A549 (cell line): ENCODE measurements around the gene LILRB2. TPM values are rescaled to one million over a fixed set of nuclear protein-coding genes. Genes with fewer than 3 reads are reported as not detected.

Experiments used
- ATAC-seq, 2 experiments: fragments of 200-7000 bp in 1 of 2; fragments of >200 bp in 1 of 2; cut with Nextera tagmentation in 1 of 2; cut with Tn5 transposase in 1 of 2; 3 replicates each; pipeline versions ENCODE4 v1.8.0 to v1.9.1; 2018 to 2020; ENCODE audit warnings: mild to moderate bottlenecking in 1 of 2, moderate library complexity in 1 of 2
- CTCF ChIA-PET: fragments of 300-600 bp; sonication (Branson Sonifier 250); formaldehyde crosslinking; extraction: SDS; loops from one replicate; lab custom pipeline; 2021; ENCODE audit warnings: antibody characterized with exemption, inconsistent platforms; lab: Yijun Ruan, JAX
- POLR2A ChIA-PET: fragments of 350-600 bp; formaldehyde crosslinking; extraction: SDS; loops from one replicate; lab custom pipeline; 2021; ENCODE audit warnings: antibody characterized with exemption, inconsistent platforms; lab: Yijun Ruan, JAX
- DNase-seq, 2 experiments: peaks; one replicate each; pipeline versions ENCODE4 v3.0.0 to v3.0.0-alpha.2; 2011 to 2016; ENCODE audit warnings: low read depth in 1 of 2, low spot score in 1 of 2
- FAIRE-seq: peaks from 2 replicates; lab custom pipeline; 2011; peaks lifted over from hg19 to GRCh38; lab: Jason Lieb, UNC
- H3K27ac ChIP-seq, 2 experiments: fragments of >200 bp; sonication (Bioruptor Twin); formaldehyde crosslinking; 3 replicates each; pipeline ENCODE4 v1.5.1; 2016 to 2017
- H3K4me1 ChIP-seq: fragments of >200 bp; sonication (Bioruptor Twin); formaldehyde crosslinking; 3 replicates; pipeline ENCODE4 v1.6.1; 2016
- H3K4me2 ChIP-seq: fragments of >200 bp; sonication (Bioruptor Twin); formaldehyde crosslinking; 3 replicates; pipeline ENCODE4 v1.6.1; 2016
- H3K4me3 ChIP-seq: fragments of >200 bp; sonication (Bioruptor Twin); formaldehyde crosslinking; 3 replicates; pipeline ENCODE4 v1.5.1; 2016
- H3K9me3 ChIP-seq: fragments of >200 bp; sonication (Bioruptor Twin); formaldehyde crosslinking; 3 replicates; pipeline ENCODE4 v1.6.1; 2016
- CHD4 ChIP-seq: fragments of 200-600 bp; sonication (generic); IDR thresholded peaks from 2 replicates; pipeline ENCODE4 v1.6.1; 2016; ENCODE audit warnings: antibody characterized with exemption, mild to moderate bottlenecking, borderline replicate concordance
- EHMT2 ChIP-seq: fragments of 200-600 bp; sonication (generic); IDR thresholded peaks from 2 replicates; pipeline ENCODE4 v1.6.1; 2016; ENCODE audit warnings: antibody characterized with exemption, low read depth, mild to moderate bottlenecking, moderate library complexity
- FOSB ChIP-seq: fragments of 250-450 bp; sonication (Bioruptor Pico); IDR thresholded peaks from 2 replicates; pipeline ENCODE4 v1.5.0; 2020; ENCODE audit warnings: mild to moderate bottlenecking, moderate library complexity
- FOSL2 ChIP-seq, 2 experiments: fragments of 450-650 bp in 1 of 2; fragments of >200 bp in 1 of 2; sonication (Bioruptor Twin) in 1 of 2; formaldehyde crosslinking; IDR thresholded peaks; 2 replicates each; pipeline versions ENCODE4 v1.5.0 to v1.6.1; 2016 to 2020; ENCODE audit warnings: mild to moderate bottlenecking in 1 of 2, moderate library complexity in 1 of 2
- HEYL ChIP-seq: fragments of 250-450 bp; sonication (Bioruptor Pico); IDR thresholded peaks from 2 replicates; pipeline ENCODE4 v1.8.0; 2021; ENCODE audit warnings: mild to moderate bottlenecking, moderate library complexity
- HOXA7 ChIP-seq: fragments of 250-450 bp; sonication (Bioruptor Pico); IDR thresholded peaks from 2 replicates; pipeline ENCODE4 v1.5.0; 2020; ENCODE audit warnings: mild to moderate bottlenecking, moderate library complexity
- HOXB13 ChIP-seq: fragments of 250-450 bp; sonication (Bioruptor Pico); IDR thresholded peaks from 2 replicates; pipeline ENCODE4 v1.5.0; 2020; ENCODE audit warnings: low read depth, mild to moderate bottlenecking, moderate library complexity
- HOXB5 ChIP-seq: fragments of 250-450 bp; sonication (Bioruptor Pico); IDR thresholded peaks from 2 replicates; pipeline ENCODE4 v1.5.0; 2020; ENCODE audit warnings: mild to moderate bottlenecking, moderate library complexity
- JUN ChIP-seq, 2 experiments: fragments of >200 bp; sonication (Bioruptor Twin); formaldehyde crosslinking; IDR thresholded peaks; 2 replicates in 1 of 2; 3 replicates in 1 of 2; pipeline ENCODE4 v1.6.1; 2016 to 2017
- NFE2L2 ChIP-seq: fragments of 150-350 bp; conservative IDR thresholded peaks from 2 replicates; pipeline ENCODE4 v1.6.1; 2014; ENCODE audit warnings: low read length
- NPAS2 ChIP-seq: fragments of 250-450 bp; sonication (Bioruptor Pico); IDR thresholded peaks from 2 replicates; pipeline ENCODE4 v1.8.0; 2022; ENCODE audit warnings: mild to moderate bottlenecking, moderate library complexity, borderline replicate concordance
- PHF8 ChIP-seq: fragments of 200-600 bp; sonication (generic); IDR thresholded peaks from 2 replicates; pipeline ENCODE4 v1.6.1; 2016; ENCODE audit warnings: low read depth, mild to moderate bottlenecking, antibody characterized with exemption, moderate library complexity, borderline replicate concordance
- POLR2AphosphoS2 ChIP-seq: conservative IDR thresholded peaks from 2 replicates; pipeline ENCODE4 v1.6.1; 2012; ENCODE audit warnings: low read length, improper control_type of control experiment, inconsistent platforms
- RCOR1 ChIP-seq: fragments of 150-350 bp; IDR thresholded peaks from 2 replicates; pipeline ENCODE4 v1.6.1; 2014; ENCODE audit warnings: antibody characterized with exemption, low read length, low read depth
- RFX5 ChIP-seq: fragments of 450-650 bp; IDR thresholded peaks from 2 replicates; pipeline ENCODE4 v1.7.1; 2014; ENCODE audit warnings: antibody characterized with exemption, mild to moderate bottlenecking, moderate library complexity
- RNF2 ChIP-seq: fragments of 200-600 bp; sonication (generic); IDR thresholded peaks from 2 replicates; pipeline ENCODE4 v1.6.1; 2016; ENCODE audit warnings: low read depth, mild to moderate bottlenecking, antibody characterized with exemption, moderate library complexity, borderline replicate concordance
- TFCP2L1 ChIP-seq: fragments of 250-450 bp; sonication (Bioruptor Pico); IDR thresholded peaks from 2 replicates; pipeline ENCODE4 v1.5.0; 2021; ENCODE audit warnings: mild to moderate bottlenecking
- ZNF302 ChIP-seq: fragments of 250-450 bp; sonication (Bioruptor Pico); IDR thresholded peaks from 2 replicates; pipeline ENCODE4 v1.9.0; 2021; ENCODE audit warnings: inconsistent platforms, mild to moderate bottlenecking, moderate library complexity
- WGBS: methylation state at CpG from one replicate; pipeline ENCODE4 v1.1.6; 2017; ENCODE audit errors: missing lambda C conversion rate; 5-methylcytosine and 5-hydroxymethylcytosine counted together
- polyA plus RNA-seq, 4 experiments: library from polyadenylated mRNA; depleted of rRNA in 3 of 4; stranded (reverse); fragments of >200 nt; fragmentation: RNase III in 1 of 4; extraction: RNeasy Plus Mini Kit Qiagen cat#74134 plus additional on column Dnase treatment in 1 of 4; gene quantifications; 2 replicates in 3 of 4; 3 replicates in 1 of 4; pipeline ENCODE4 v1.2.3, GENCODE V29; 2011 to 2017
- TF ChIP-seq, protein P1 (sequence below): fragments of 250-450 bp; sonication (Bioruptor Pico); IDR thresholded peaks from 2 replicates; pipeline ENCODE4 v1.5.0; 2021; ENCODE audit warnings: mild to moderate bottlenecking, moderate library complexity, borderline replicate concordance
- TF ChIP-seq, protein P2 (sequence below): IDR thresholded peaks from 2 replicates; pipeline ENCODE4 v1.6.1; 2012
- TF ChIP-seq, protein P3 (sequence below): fragments of 150-350 bp; IDR thresholded peaks from 2 replicates; pipeline ENCODE4 v1.6.1; 2014; ENCODE audit warnings: low read depth, mild to moderate bottlenecking, low read length
- TF ChIP-seq, protein P4 (sequence below): IDR thresholded peaks from 2 replicates; pipeline ENCODE4 v1.6.1; 2012; ENCODE audit warnings: low read depth, borderline replicate concordance
- TF ChIP-seq, protein P5 (sequence below): fragments of >200 bp; sonication (Bioruptor Twin); formaldehyde crosslinking; IDR thresholded peaks from 2 replicates; pipeline ENCODE4 v1.6.1; 2016
- TF ChIP-seq, protein P6 (sequence below): fragments of 450-650 bp; IDR thresholded peaks from 2 replicates; pipeline ENCODE4 v1.6.1; 2014; ENCODE audit warnings: antibody characterized with exemption

Gene LILRB2
- polyA plus RNA-seq, 2 of the 4 experiments (the other 2 are of a cell fraction), result not detected

DNA sequence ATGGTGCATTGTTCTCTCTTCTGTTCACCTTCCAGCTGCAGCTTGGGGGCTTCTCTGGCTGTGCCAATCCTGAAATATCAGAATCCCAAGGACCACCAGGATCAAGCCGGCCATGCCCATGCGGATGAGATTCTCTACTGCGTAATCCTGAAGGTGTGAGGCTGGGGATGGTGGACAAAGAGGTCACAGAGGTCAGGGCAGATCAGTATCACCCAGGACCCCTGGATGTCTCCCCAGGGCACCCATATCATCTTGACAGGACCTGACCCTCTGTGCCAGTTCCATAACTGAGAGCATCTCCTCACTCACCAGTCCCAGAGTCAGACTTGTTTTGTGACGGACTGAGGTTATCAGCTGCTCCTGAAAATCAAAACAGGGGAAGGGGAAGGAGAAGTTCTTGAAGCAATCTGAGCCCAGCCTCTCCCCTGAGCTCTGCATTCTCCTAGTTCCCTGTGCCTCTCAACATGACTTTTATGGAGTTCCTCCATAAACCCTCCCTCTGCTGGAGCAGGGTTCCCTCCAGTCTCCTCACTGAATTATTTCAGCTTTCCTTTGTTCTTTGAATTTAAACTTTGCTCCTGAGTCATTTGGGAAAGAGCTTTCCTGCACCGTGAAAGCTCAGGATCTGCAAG is 26.6 kb upstream of the LILRB2 start:
- POLR2A ChIA-PET, result no interaction called here
- no peak for FAIRE-seq
- no peak for ATAC-seq
- H3K9me3 ChIP-seq, result no peaks in the 10 kb centered on the region
- no peak overlapping the region for H3K4me2 ChIP-seq
- TF ChIP-seq, protein P1, sequence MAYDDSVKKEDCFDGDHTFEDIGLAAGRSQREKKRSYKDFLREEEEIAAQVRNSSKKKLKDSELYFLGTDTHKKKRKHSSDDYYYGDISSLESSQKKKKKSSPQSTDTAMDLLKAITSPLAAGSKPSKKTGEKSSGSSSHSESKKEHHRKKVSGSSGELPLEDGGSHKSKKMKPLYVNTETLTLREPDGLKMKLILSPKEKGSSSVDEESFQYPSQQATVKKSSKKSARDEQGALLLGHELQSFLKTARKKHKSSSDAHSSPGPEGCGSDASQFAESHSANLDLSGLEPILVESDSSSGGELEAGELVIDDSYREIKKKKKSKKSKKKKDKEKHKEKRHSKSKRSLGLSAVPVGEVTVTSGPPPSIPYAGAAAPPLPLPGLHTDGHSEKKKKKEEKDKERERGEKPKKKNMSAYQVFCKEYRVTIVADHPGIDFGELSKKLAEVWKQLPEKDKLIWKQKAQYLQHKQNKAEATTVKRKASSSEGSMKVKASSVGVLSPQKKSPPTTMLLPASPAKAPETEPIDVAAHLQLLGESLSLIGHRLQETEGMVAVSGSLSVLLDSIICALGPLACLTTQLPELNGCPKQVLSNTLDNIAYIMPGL, result no peak
- TF ChIP-seq TFCP2L1 (no peak), JUN (IDR thresholded peaks at IDR 0.05) (no peak), RNF2 (no peak), FOSB (CRISPR knock-in tag) (no peak)
- TF ChIP-seq, protein P2, sequence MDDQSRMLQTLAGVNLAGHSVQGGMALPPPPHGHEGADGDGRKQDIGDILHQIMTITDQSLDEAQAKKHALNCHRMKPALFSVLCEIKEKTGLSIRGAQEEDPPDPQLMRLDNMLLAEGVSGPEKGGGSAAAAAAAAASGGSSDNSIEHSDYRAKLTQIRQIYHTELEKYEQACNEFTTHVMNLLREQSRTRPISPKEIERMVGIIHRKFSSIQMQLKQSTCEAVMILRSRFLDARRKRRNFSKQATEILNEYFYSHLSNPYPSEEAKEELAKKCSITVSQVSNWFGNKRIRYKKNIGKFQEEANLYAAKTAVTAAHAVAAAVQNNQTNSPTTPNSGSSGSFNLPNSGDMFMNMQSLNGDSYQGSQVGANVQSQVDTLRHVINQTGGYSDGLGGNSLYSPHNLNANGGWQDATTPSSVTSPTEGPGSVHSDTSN, result no peak
- TF ChIP-seq, all 56 proteins: peak for 0
- H3K4me1 ChIP-seq, result no peaks in the 10 kb centered on the region
- H3K27ac ChIP-seq, result no peak overlapping the region
- DNase-seq, result no peak
- CTCF ChIA-PET, result interaction anchor here (1.2 to 1.4 kb wide), 3 partner anchors 10 to 83 kb away, joined by 4 to 7 read pairs (median 5); no protein-coding TSS in a partner anchor
- H3K4me3 ChIP-seq, result no peak overlapping the region
- WGBS, result 35% methylated on average over 5 of the region's 5 CpGs

DNA sequence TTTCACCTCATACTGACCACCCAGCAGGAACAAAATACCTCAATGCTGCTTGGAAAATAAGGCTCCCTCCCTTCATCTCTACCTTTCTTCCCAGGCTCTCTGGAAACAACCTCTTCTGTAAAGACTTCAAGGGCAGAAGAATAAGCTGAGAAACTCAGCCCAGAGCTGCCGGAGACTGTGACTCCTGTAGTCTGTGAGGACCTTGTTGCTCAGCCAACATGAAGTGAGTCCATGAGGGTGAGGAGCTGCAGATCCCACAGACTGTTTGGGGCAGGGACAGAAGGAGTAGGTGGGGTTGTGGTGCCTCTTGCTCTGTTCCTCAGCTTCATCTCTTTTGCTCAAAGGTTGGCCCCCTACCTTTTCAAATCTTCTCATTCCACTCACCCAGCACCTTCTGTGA is 24.2 kb upstream of the LILRB2 start:
- 0% methylated on average over 1 of the region's 1 CpG for WGBS
- H3K9me3 ChIP-seq, result no peaks in the 10 kb centered on the region; the same call in 2 of the 3 replicates
- no peak for DNase-seq
- no peaks in the 10 kb centered on the region for H3K4me1 ChIP-seq
- FAIRE-seq, result no peak
- POLR2A ChIA-PET, result no interaction called here
- ATAC-seq, result no peak
- H3K4me2 ChIP-seq, result no peak overlapping the region
- H3K4me3 ChIP-seq, result no peak overlapping the region
- no peak overlapping the region for H3K27ac ChIP-seq
- CTCF ChIA-PET, result interaction anchor here (1.7 kb wide), 1 partner anchor 86 kb away, joined by 5 read pairs; no protein-coding TSS in a partner anchor
- no peak for TF ChIP-seq NFE2L2
- TF ChIP-seq RFX5, result no peak
- TF ChIP-seq, protein P3, sequence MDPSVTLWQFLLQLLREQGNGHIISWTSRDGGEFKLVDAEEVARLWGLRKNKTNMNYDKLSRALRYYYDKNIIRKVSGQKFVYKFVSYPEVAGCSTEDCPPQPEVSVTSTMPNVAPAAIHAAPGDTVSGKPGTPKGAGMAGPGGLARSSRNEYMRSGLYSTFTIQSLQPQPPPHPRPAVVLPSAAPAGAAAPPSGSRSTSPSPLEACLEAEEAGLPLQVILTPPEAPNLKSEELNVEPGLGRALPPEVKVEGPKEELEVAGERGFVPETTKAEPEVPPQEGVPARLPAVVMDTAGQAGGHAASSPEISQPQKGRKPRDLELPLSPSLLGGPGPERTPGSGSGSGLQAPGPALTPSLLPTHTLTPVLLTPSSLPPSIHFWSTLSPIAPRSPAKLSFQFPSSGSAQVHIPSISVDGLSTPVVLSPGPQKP, result no peak
- no peak for TF ChIP-seq RCOR1
- no peak for TF ChIP-seq HOXB13 (CRISPR knock-in tag)
- no peak for TF ChIP-seq HOXA7
- TF ChIP-seq ZNF302 (CRISPR knock-in tag), result no peak
- no peak for TF ChIP-seq FOSL2 (IDR thresholded peaks at IDR 0.05)
- no peak for TF ChIP-seq FOSL2 (CRISPR knock-in tag; IDR thresholded peaks at IDR 0.05)
- no peak for TF ChIP-seq HEYL
- TF ChIP-seq, protein P4, sequence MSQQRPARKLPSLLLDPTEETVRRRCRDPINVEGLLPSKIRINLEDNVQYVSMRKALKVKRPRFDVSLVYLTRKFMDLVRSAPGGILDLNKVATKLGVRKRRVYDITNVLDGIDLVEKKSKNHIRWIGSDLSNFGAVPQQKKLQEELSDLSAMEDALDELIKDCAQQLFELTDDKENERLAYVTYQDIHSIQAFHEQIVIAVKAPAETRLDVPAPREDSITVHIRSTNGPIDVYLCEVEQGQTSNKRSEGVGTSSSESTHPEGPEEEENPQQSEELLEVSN, result no peak
- TF ChIP-seq, protein P5, sequence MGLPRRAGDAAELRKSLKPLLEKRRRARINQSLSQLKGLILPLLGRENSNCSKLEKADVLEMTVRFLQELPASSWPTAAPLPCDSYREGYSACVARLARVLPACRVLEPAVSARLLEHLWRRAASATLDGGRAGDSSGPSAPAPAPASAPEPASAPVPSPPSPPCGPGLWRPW, result no peak
- TF ChIP-seq JUN (IDR thresholded peaks at IDR 0.05), result no peak
- TF ChIP-seq, protein P1, result no peak
- TF ChIP-seq HOXB5 (CRISPR knock-in tag), result no peak
- TF ChIP-seq PHF8, result no peak
- TF ChIP-seq CHD4, result no peak
- TF ChIP-seq POLR2AphosphoS2, result no peak
- TF ChIP-seq NPAS2, result no peak
- TF ChIP-seq, protein P6, sequence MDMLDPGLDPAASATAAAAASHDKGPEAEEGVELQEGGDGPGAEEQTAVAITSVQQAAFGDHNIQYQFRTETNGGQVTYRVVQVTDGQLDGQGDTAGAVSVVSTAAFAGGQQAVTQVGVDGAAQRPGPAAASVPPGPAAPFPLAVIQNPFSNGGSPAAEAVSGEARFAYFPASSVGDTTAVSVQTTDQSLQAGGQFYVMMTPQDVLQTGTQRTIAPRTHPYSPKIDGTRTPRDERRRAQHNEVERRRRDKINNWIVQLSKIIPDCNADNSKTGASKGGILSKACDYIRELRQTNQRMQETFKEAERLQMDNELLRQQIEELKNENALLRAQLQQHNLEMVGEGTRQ, result no peak
- TF ChIP-seq EHMT2, result no peak
